Caco-2 (cell line): ENCODE data around the gene NRXN3. TPM values are rescaled to one million over a fixed set of nuclear protein-coding genes. Genes with fewer than 3 reads are reported as not detected.

Experiments used
- BruUV-seq: library from RNA; stranded (reverse); fragments of 400-500 nt; replicated peaks from 2 replicates; lab custom pipeline; 2021; lab: Mats Ljungman, UMichigan
- CTCF ChIA-PET: fragments of 300-600 bp; sonication (Branson Sonifier 250); formaldehyde crosslinking; loops from one replicate; lab custom pipeline; 2022; ENCODE audit warnings: antibody characterized with exemption; lab: Charles Lee
- POLR2A ChIA-PET: fragments of 300-600 bp; sonication (Branson Sonifier 250); formaldehyde crosslinking; loops from one replicate; lab custom pipeline; 2022; ENCODE audit warnings: antibody characterized with exemption; lab: Charles Lee
- DNase-seq, 2 experiments: peaks; one replicate each; pipeline versions ENCODE4 v3.0.0 to v3.0.0-alpha.2; 2020 to 2022
- H3K27me3 ChIP-seq: replicated peaks from 2 replicates; pipeline ENCODE4 v1.6.0; 2011; ENCODE audit warnings: low read length; ENCODE audit not compliant: control insufficient read depth, insufficient read depth
- H3K36me3 ChIP-seq: 2 replicates; pipeline ENCODE4 v1.5.1; 2011; ENCODE audit warnings: low read length; ENCODE audit not compliant: control insufficient read depth, insufficient read depth
- H3K4me1 ChIP-seq: fragments of 250-450 bp; sonication (Bioruptor Pico); 2 replicates; pipeline ENCODE4 v1.5.1; 2020; ENCODE audit warnings: mild to moderate bottlenecking
- H3K4me3 ChIP-seq: 2 replicates; pipeline ENCODE4 v1.5.1; 2011; ENCODE audit warnings: low read depth, mild to moderate bottlenecking, control low read depth, low read length
- H3K9me3 ChIP-seq: fragments of 250-450 bp; sonication (Bioruptor Pico); 2 replicates; pipeline ENCODE4 v1.5.1; 2020; ENCODE audit warnings: mild to moderate bottlenecking, moderate library complexity
- H3K27ac Mint-ChIP-seq: one replicate; pipeline ENCODE4 v1.8.0; 2022; ENCODE audit warnings: mixed read lengths; ENCODE audit not compliant: unreplicated experiment
- H3K27me3 Mint-ChIP-seq: one replicate; pipeline ENCODE4 v1.8.0; 2022; ENCODE audit warnings: mixed read lengths; ENCODE audit not compliant: insufficient read depth, unreplicated experiment
- H3K36me3 Mint-ChIP-seq: one replicate; pipeline ENCODE4 v1.8.0; 2022; ENCODE audit warnings: mild to moderate bottlenecking, mixed read lengths; ENCODE audit not compliant: insufficient read depth, unreplicated experiment
- H3K4me1 Mint-ChIP-seq: one replicate; pipeline ENCODE4 v1.8.0; 2022; ENCODE audit warnings: low read depth, mixed read lengths; ENCODE audit not compliant: unreplicated experiment
- H3K4me3 Mint-ChIP-seq: one replicate; pipeline ENCODE4 v1.8.0; 2022; ENCODE audit warnings: mild to moderate bottlenecking, moderate library complexity, mixed read lengths; ENCODE audit not compliant: unreplicated experiment
- H3K9me3 Mint-ChIP-seq: one replicate; pipeline ENCODE4 v1.8.0; 2022; ENCODE audit warnings: mixed read lengths; ENCODE audit not compliant: unreplicated experiment
- CTCF ChIP-seq, 2 experiments: fragments of 200-600 bp in 1 of 2; IDR thresholded peaks; 1 replicate in 1 of 2; 2 replicates in 1 of 2; pipeline versions ENCODE4 v1.5.1 to v1.8.0; 2011 to 2022; ENCODE audit warnings: antibody characterized with exemption in 1 of 2, control low read depth in 1 of 2, inconsistent platforms in 1 of 2, low read depth in 1 of 2, low read length in 1 of 2, mild to moderate bottlenecking in 1 of 2, moderate library complexity in 1 of 2; ENCODE audit not compliant: insufficient read depth in 1 of 2, severe bottlenecking in 1 of 2, unreplicated experiment in 1 of 2
- intact Hi-C: fragments of 100-400 bp; cut with micrococcal nuclease; formaldehyde crosslinking; loops from one replicate; pipeline ENCODE4 v1.10.0; 2022; ENCODE audit not compliant: unreplicated experiment
- total RNA-seq: library from RNA; stranded (reverse); gene quantifications from 2 replicates; pipeline ENCODE4 v1.2.3, GENCODE V29; 2022

The NRXN3 gene
- total RNA-seq, 1 experiment from 2014 or later, result 12.4 TPM

GRCh38 chr14:78220273-78220672 is 50.1 kb downstream of the NRXN3 start:
- Mint-ChIP-seq H3K4me3 (no peak overlapping the region), H3K27me3 (no peaks in the 10 kb centered on the region), H3K27ac (no peak overlapping the region), H3K9me3 (no peaks in the 10 kb centered on the region), H3K36me3 (no peaks in the 10 kb centered on the region), H3K4me1 (no peaks in the 10 kb centered on the region)
- Histone ChIP-seq H3K9me3 (no peaks in the 10 kb centered on the region), H3K4me3 (no peak overlapping the region), H3K4me1 (no peaks in the 10 kb centered on the region), H3K27me3 (no peaks in the 10 kb centered on the region), H3K36me3 (no peaks in the 10 kb centered on the region)
- intact Hi-C loops, result no loop called here
- DNase-seq, result no peak
- CTCF ChIA-PET, result no interaction called here
- BruUV-seq, result no TSS peak
- TF ChIP-seq CTCF (IDR thresholded peaks at IDR 0.05; ENCODE audit: insufficient read depth in 1 of 2, low read depth in 1 of 2, low read length in 1 of 2, severe bottlenecking in 1 of 2, unreplicated experiment in 1 of 2), result no peak
- POLR2A ChIA-PET, result interaction anchor here (0.6 kb wide), 1 partner anchor 366 kb away, joined by 3 read pairs; no protein-coding TSS in a partner anchor

GRCh38 chr14:78222746-78223145 is 52.6 kb downstream of the NRXN3 start:
- H3K4me3 ChIP-seq, result no peak overlapping the region
- Mint-ChIP-seq H3K27me3 (peaks cover 3% of the 10 kb centered on the region), H3K27ac (no peak overlapping the region), H3K9me3 (no peaks in the 10 kb centered on the region), H3K36me3 (no peaks in the 10 kb centered on the region), H3K4me1 (no peaks in the 10 kb centered on the region), H3K4me3 (no peak overlapping the region)
- BruUV-seq, result no TSS peak
- H3K9me3 ChIP-seq, result no peaks in the 10 kb centered on the region
- ChIA-PET CTCF (no interaction called here), POLR2A (no interaction called here)
- no peaks in the 10 kb centered on the region for H3K4me1 ChIP-seq
- DNase-seq, result no peak
- no peak for TF ChIP-seq CTCF (IDR thresholded peaks at IDR 0.05; ENCODE audit: insufficient read depth in 1 of 2, low read depth in 1 of 2, low read length in 1 of 2, severe bottlenecking in 1 of 2, unreplicated experiment in 1 of 2)
- no peaks in the 10 kb centered on the region for H3K36me3 ChIP-seq
- intact Hi-C loops, result no loop called here
- no peaks in the 10 kb centered on the region for H3K27me3 ChIP-seq

DNA sequence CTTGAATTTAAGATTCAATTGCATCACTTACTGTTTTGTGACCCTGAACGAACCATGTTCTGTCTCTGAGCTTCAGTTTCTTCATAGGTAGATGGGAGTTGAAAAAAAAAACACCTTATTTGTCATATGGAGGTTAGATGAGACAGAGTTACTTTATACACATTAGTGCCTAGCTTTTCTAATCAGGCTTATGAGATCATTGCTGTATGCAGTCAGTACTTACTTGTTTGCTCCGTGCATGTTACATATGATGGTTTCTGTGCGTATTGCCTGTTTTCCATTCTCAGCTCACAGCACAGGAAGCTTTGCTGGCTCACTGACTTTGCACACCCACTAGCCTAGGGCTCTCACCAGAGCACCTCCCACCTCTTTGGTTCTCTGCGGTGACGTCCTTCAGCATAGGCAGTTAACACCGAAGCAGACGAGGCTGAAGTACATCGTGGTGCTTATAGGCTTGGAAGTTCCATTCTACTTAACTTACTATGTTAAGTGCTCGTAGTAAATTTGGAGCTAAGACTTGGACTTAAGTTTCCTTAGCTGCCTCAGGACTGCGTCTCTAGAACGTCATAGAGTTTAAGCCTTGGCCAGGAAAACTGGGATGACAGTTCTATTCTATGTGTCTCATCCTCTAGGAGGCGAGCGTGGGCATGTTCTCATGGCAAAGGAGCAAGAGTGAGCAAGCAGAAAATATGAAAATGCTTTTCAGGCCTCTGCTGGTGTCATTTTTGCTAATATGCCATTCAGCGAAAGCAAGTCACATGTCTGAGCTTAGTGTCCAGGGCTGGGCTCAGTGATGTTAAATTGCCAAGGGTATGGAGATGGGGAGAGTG is 57.3 kb downstream of the NRXN3 start:
- POLR2A ChIA-PET, result no interaction called here
- no peaks in the 10 kb centered on the region for H3K4me1 Mint-ChIP-seq
- Histone ChIP-seq H3K4me1 (no peaks in the 10 kb centered on the region), H3K36me3 (no peaks in the 10 kb centered on the region), H3K4me3 (no peak overlapping the region), H3K9me3 (no peaks in the 10 kb centered on the region), H3K27me3 (no peaks in the 10 kb centered on the region; the same call in 1 of the 2 replicates)
- no peaks in the 10 kb centered on the region for H3K36me3 Mint-ChIP-seq
- H3K4me3 Mint-ChIP-seq, result no peak overlapping the region
- intact Hi-C loops, result no loop called here
- CTCF ChIA-PET, result interaction anchor here (0.6 kb wide), 1 partner anchor 205 kb away, joined by 3 read pairs; no protein-coding TSS in a partner anchor
- peak in 1 of 2 experiments; percentile 35 for TF ChIP-seq CTCF (IDR thresholded peaks at IDR 0.05; ENCODE audit: insufficient read depth in 1 of 2, low read depth in 1 of 2, low read length in 1 of 2, severe bottlenecking in 1 of 2, unreplicated experiment in 1 of 2)
- H3K9me3 Mint-ChIP-seq, result no peaks in the 10 kb centered on the region
- no TSS peak for BruUV-seq
- H3K27me3 Mint-ChIP-seq, result peaks cover 13% of the 10 kb centered on the region
- H3K27ac Mint-ChIP-seq, result no peak overlapping the region
- no peak for DNase-seq
